ENCODE results near the gene FLT1.

DNA sequence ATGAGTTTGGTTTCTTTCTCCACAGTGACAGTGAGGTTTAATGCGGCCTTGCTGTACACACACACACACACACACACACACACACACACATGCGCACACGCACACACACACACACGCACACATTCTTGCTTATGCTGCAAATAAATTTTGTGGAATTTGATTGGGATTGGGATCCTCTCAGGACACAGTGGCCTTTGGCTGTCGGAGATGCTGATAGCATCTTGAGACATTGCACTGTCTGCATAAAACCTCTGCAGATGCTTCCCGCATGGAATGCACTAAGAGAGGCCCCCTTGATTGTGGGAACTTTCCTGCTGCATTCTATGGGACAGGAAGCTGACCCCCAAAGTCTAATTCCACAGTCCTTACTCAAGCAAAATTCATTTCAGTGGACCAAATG, 145.6 kb downstream of the FLT1 start:
- TF ChIP-seq, protein P1, sequence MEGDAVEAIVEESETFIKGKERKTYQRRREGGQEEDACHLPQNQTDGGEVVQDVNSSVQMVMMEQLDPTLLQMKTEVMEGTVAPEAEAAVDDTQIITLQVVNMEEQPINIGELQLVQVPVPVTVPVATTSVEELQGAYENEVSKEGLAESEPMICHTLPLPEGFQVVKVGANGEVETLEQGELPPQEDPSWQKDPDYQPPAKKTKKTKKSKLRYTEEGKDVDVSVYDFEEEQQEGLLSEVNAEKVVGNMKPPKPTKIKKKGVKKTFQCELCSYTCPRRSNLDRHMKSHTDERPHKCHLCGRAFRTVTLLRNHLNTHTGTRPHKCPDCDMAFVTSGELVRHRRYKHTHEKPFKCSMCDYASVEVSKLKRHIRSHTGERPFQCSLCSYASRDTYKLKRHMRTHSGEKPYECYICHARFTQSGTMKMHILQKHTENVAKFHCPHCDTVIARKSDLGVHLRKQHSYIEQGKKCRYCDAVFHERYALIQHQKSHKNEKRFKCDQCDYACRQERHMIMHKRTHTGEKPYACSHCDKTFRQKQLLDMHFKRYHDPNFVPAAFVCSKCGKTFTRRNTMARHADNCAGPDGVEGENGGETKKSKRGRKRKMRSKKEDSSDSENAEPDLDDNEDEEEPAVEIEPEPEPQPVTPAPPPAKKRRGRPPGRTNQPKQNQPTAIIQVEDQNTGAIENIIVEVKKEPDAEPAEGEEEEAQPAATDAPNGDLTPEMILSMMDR (conservative IDR thresholded peaks at IDR 0.05 in 1 of 2, IDR thresholded peaks at IDR 0.05 in 1 of 2; ENCODE audit: low read depth in 1 of 2, low read length in 2 of 2) = no peak
- no peak for TF ChIP-seq EZH2 (IDR thresholded peaks at IDR 0.05; ENCODE audit: low read length, missing control alignments)

Data from fibroblast of lung (primary cell).